Endothelial cell of umbilical vein (primary cell): ENCODE measurements around the gene FCGBP. TPM values are rescaled to one million over a fixed set of nuclear protein-coding genes. Genes with fewer than 3 reads are reported as not detected.

Experiments
- BruUV-seq: library from RNA; stranded (reverse); fragments of 400-500 nt; replicated peaks from 2 replicates; lab custom pipeline; 2021; lab: Mats Ljungman, UMichigan
- CTCF ChIA-PET: fragments of 300-600, 350-600 bp; sonication (Branson Sonifier 250); formaldehyde crosslinking; loops from one replicate; lab custom pipeline; 2021; ENCODE audit warnings: antibody characterized with exemption, inconsistent platforms; lab: Charles Lee
- POLR2A ChIA-PET: fragments of 300-600, 350-600 bp; sonication (Branson Sonifier 250); formaldehyde crosslinking; loops from one replicate; lab custom pipeline; 2021; ENCODE audit warnings: antibody characterized with exemption, inconsistent platforms; lab: Charles Lee
- DNase-seq: peaks from one replicate; pipeline ENCODE4 v3.0.0-alpha.2; 2011; ENCODE audit warnings: low read depth, low spot score
- FAIRE-seq: peaks from 2 replicates; lab custom pipeline; 2011; peaks lifted over from hg19 to GRCh38; lab: Jason Lieb, UNC
- H2AFZ ChIP-seq: 2 replicates; pipeline ENCODE4 v1.6.0; 2012; ENCODE audit warnings: low read depth, low read length, control low read depth, inconsistent platforms
- H3K27ac ChIP-seq: 2 replicates; pipeline ENCODE4 v1.5.1; 2011; ENCODE audit warnings: low read depth, mild to moderate bottlenecking, control low read depth, low read length, moderate library complexity; ENCODE audit not compliant: insufficient read depth
- H3K27me3 ChIP-seq, 2 experiments: 2 replicates each; pipeline versions ENCODE4 v1.6.0 to v1.6.1; 2011; ENCODE audit warnings: low read length in 2 of 2, mixed read lengths in 1 of 2; ENCODE audit not compliant: control insufficient read depth in 2 of 2, insufficient read depth in 2 of 2
- H3K36me3 ChIP-seq, 2 experiments: 2 replicates in 1 of 2; 3 replicates in 1 of 2; pipeline ENCODE4 v1.5.1; 2011; ENCODE audit warnings: low read length in 2 of 2, mild to moderate bottlenecking in 1 of 2, moderate library complexity in 1 of 2; ENCODE audit not compliant: control insufficient read depth in 2 of 2, insufficient read depth in 2 of 2; ENCODE audit errors: extremely low read depth in 1 of 2
- H3K4me1 ChIP-seq: 3 replicates; pipeline ENCODE4 v1.5.1; 2011; ENCODE audit warnings: mild to moderate bottlenecking, low read length; ENCODE audit not compliant: control insufficient read depth, insufficient read depth; ENCODE audit errors: extremely low read depth
- H3K4me2 ChIP-seq: 2 replicates; pipeline ENCODE4 v1.6.1; 2011; ENCODE audit warnings: low read length, control low read depth, mixed read lengths; ENCODE audit not compliant: insufficient read depth
- H3K4me3 ChIP-seq, 3 experiments: fragments of 200-600 bp in 1 of 3; sonication (generic), shearing (Covaris generic) in 1 of 3; replicated peaks in 1 of 3; 2 replicates each; pipeline ENCODE4 v1.5.1; 2011 to 2016; ENCODE audit warnings: control low read depth in 3 of 3, low read length in 3 of 3, mild to moderate bottlenecking in 2 of 3, inconsistent platforms in 1 of 3, low read depth in 1 of 3, moderate library complexity in 1 of 3; ENCODE audit not compliant: insufficient read depth in 1 of 3
- H3K79me2 ChIP-seq: 2 replicates; pipeline ENCODE4 v1.6.0; 2012; ENCODE audit warnings: low read length, inconsistent platforms; ENCODE audit not compliant: control insufficient read depth, insufficient read depth
- H3K9ac ChIP-seq: replicated peaks from 2 replicates; pipeline ENCODE3; 2011; ENCODE audit warnings: low read length, control low read depth; ENCODE audit not compliant: insufficient read depth; ENCODE audit errors: extremely low read depth
- H3K9me1 ChIP-seq: replicated peaks from 3 replicates; pipeline ENCODE4 v1.6.0; 2011; ENCODE audit warnings: mild to moderate bottlenecking, low read length; ENCODE audit not compliant: control insufficient read depth, insufficient read depth; ENCODE audit errors: extremely low read depth
- H3K9me3 ChIP-seq: replicated peaks from 2 replicates; pipeline ENCODE4 v1.5.1; 2012; ENCODE audit warnings: low read length, inconsistent platforms; ENCODE audit not compliant: control insufficient read depth, insufficient read depth
- H4K20me1 ChIP-seq: replicated peaks from 2 replicates; pipeline ENCODE3; 2011; ENCODE audit warnings: mild to moderate bottlenecking, low read length; ENCODE audit not compliant: control insufficient read depth, insufficient read depth; ENCODE audit errors: extremely low read depth
- CTCF ChIP-seq, 2 donors: IDR thresholded peaks; 1 replicate in 1 of 2; 2 replicates in 1 of 2; pipeline ENCODE4 v1.5.1; 2011; ENCODE audit warnings: low read length in 2 of 2, mild to moderate bottlenecking in 2 of 2, moderate library complexity in 2 of 2, control low read depth in 1 of 2, inconsistent platforms in 1 of 2, low read depth in 1 of 2; ENCODE audit not compliant: insufficient read depth in 1 of 2; ENCODE audit errors: extremely low read depth in 1 of 2
- FOS ChIP-seq: IDR thresholded peaks from 2 replicates; pipeline ENCODE4 v1.6.1; 2011; ENCODE audit warnings: mild to moderate bottlenecking, low read length, moderate library complexity, borderline replicate concordance; ENCODE audit not compliant: insufficient read depth
- POLR2AphosphoS5 ChIP-seq: IDR thresholded peaks from 2 replicates; pipeline ENCODE4 v1.6.1; 2012; ENCODE audit warnings: low read depth, mild to moderate bottlenecking, control low read depth, low read length, moderate library complexity; ENCODE audit not compliant: insufficient read depth
- dilution Hi-C: fragments of 300-500 bp; cut with MboI; formaldehyde crosslinking; loops from one replicate; pipeline ENCODE4 v1.15.0; 2019; ENCODE audit warnings: low sequenced_read_pairs; ENCODE audit not compliant: extremely low pct_ligation_motif_present
- intact Hi-C: fragments of 100-400 bp; cut with micrococcal nuclease; formaldehyde crosslinking; loops from one replicate; pipeline ENCODE4 v1.10.0; 2022
- polyA plus RNA-seq, 4 experiments: library from polyadenylated mRNA; depleted of rRNA in 3 of 4; stranded (reverse) in 3 of 4; unstranded in 1 of 4; fragments of >200 nt; gene quantifications; 2 replicates each; pipeline versions ENCODE4 v1.2.1 to v1.2.3, GENCODE V29; 2011 to 2012; ENCODE audit warnings: missing spikeins in 1 of 4
- total RNA-seq: library from RNA; stranded (reverse); gene quantifications from 2 replicates; pipeline ENCODE4 v1.2.3, GENCODE V29; 2021

Gene FCGBP
- total and polyA plus RNA-seq, 2 donors (not counting 3 experiments of a cell fraction or from before 2014, with no cell fraction given), result 0.01 TPM; not detected in 1

- peaks cover 13% of the 10 kb centered on the region for H3K4me1 ChIP-seq
- ChIA-PET POLR2A (interaction anchor here (0.8 to 1.2 kb wide), 4 partner anchors 26 to 174 kb away, joined by 3 to 5 read pairs (median 4); partner anchors contain the start of genes ZNF546 and ZNF780A), CTCF (interaction anchor here (0.6 to 3.2 kb wide), 31 partner anchors 9 to 665 kb away, joined by 3 to 43 read pairs (median 5); partner anchors contain the start of genes DYRK1B, FBL, ZNF546 and ZNF780A)
- peak overlapping the region; percentile 67 for H3K9ac ChIP-seq
- H2AFZ ChIP-seq, result peak overlapping the region; percentile 75
- no peaks in the 10 kb centered on the region for H3K9me1 ChIP-seq
- peak overlapping the region; percentile 46 to 74 (median 70) for H3K4me3 ChIP-seq
- peak overlapping the region; percentile 41 for H3K27ac ChIP-seq
- H3K9me3 ChIP-seq, result no peaks in the 10 kb centered on the region
- H4K20me1 ChIP-seq, result no peaks in the 10 kb centered on the region
- intact Hi-C loops (loop anchor here (1.0 to 5.0 kb wide), 2 partner anchors 73 to 177 kb away; no protein-coding TSS in a partner anchor), dilution Hi-C loops (no loop called here)
- no peaks in the 10 kb centered on the region for H3K27me3 ChIP-seq
- TF ChIP-seq POLR2AphosphoS5, result no peak
- no peak for TF ChIP-seq FOS
- no peak for TF ChIP-seq CTCF (IDR thresholded peaks at IDR 0.05; ENCODE audit: extremely low read depth in 1 of 2, insufficient read depth in 1 of 2, low read depth in 1 of 2, low read length in 2 of 2)
- FAIRE-seq (no peak), DNase-seq (no peak)
- peaks cover 6 to 15% of the 10 kb centered on the region in 2 experiments for H3K36me3 ChIP-seq
- TSS peak; percentile 87 for BruUV-seq
- peak overlapping the region; percentile 93 for H3K4me2 ChIP-seq
- H3K79me2 ChIP-seq, result peaks cover 17% of the 10 kb centered on the region
Observed at GRCh38 chr19:39970425-39970674, 35.9 kb upstream of the FCGBP start.
